Stimulated activated naive CD8-positive, alpha-beta T cell treated with anti-CD3 and anti-CD28 coated beads, Interleukin-15, amount 100 ng/mL, for 72 hours (primary cell): ENCODE data around the gene RBBP8.

Source experiments
- ATAC-seq: fragments of 150-1000 bp; cut with Tn5 transposase; 2 replicates; pipeline ENCODE4 v1.10.0; 2021; ENCODE audit warnings: mild to moderate bottlenecking, moderate library complexity
- DNase-seq, 2 donors: peaks; one replicate each; pipeline ENCODE4 v3.0.0; 2021 to 2022
- H3K27ac Mint-ChIP-seq, 2 donors: one replicate each; pipeline ENCODE4 v1.8.0; 2022; ENCODE audit warnings: mild to moderate bottlenecking in 2 of 2, mixed read lengths in 2 of 2, moderate library complexity in 2 of 2
- H3K27me3 Mint-ChIP-seq: one replicate; pipeline ENCODE4 v1.8.0; 2022; ENCODE audit warnings: mixed read lengths
- H3K4me1 Mint-ChIP-seq: one replicate; pipeline ENCODE4 v1.8.0; 2022; ENCODE audit warnings: mild to moderate bottlenecking, mixed read lengths
- H3K4me3 Mint-ChIP-seq, 2 donors: one replicate each; pipeline ENCODE4 v1.8.0; 2022; ENCODE audit warnings: mild to moderate bottlenecking in 2 of 2, mixed read lengths in 2 of 2, moderate library complexity in 1 of 2
- H3K9me3 Mint-ChIP-seq, 2 donors: one replicate each; pipeline ENCODE4 v1.8.0; 2022; ENCODE audit warnings: mixed read lengths in 2 of 2

The RBBP8 gene

DNA sequence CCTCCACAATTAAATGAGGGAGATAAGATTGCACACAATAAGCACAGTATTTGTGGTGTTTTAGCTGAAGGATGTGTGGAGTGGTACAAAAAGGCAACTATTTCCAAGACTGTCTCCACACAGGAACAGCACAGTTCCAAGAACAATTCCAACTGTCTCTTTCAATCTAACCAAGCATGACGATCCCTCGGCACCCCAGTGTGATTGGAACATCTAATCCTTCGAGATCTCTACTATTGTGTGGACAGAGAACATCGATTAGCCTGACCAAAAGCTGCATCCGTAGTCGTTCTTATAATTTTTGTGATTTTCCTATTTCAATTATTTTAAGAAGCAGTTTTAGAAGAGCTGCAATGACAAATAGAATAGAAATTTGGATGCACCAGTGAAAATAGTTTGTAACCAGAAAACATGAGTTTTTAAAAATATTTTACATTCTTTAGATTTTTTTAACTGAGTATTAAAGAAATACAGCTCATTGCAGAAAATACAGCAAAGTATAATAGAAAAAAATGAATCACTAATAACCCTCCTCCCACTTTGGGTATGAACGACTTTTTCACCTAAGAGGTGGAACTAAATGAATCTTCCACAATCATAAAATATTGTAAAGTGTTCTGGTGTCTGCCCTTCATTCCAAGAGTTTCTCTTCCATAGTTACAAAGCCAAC, 125.8 kb downstream of the RBBP8 start:
- Mint-ChIP-seq H3K27me3 (peaks cover 7% of the 10 kb centered on the region), H3K9me3 (peaks cover 0 to 8% of the 10 kb centered on the region in 2 donors), H3K4me3 (no peak overlapping the region), H3K27ac (no peak overlapping the region), H3K4me1 (no peaks in the 10 kb centered on the region)
- DNase-seq (no peak), ATAC-seq (no peak)

DNA sequence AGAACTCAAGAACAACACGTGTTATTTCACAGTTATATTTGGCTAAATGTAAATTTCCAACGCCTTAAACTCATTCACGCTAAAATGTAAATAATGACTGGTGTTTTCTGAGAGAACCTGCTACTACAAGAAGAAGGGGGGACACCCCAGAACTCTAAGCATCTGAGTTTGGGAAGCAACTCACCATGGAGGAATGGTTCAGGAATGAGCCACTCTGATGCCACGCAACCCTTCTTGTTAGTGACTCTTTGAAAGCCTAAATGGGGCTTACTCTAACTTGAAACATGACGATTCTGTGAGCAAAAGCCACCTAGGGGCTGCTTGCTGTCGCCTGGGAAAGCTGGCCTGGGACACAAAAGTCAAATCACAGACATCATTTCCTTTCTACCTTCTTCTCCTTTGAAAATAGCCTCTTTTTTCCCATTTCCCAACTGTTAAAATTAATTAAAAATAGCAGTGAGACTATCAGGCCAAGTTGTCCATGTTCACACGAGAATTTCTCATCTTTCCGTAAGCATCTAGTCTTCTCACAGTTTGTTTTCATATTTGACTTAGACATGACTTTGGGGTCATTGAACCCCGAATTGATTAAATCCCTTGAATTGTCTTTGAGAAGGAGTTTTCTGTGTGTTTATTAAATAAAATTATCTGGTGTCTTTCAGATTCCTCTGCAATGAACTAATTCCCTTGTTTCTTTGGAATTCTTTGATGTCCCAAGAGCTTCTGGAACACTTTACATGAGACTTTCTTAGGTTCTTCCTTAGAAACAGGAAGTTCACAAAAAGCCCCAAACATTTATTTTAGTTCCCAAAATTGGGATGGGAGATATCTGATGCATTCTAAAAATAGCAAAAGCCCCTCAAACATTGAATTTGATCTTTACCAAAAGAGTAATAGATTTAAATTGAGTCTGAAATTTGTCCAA, 126.7 kb downstream of the RBBP8 start:
- DNase-seq (no peak), ATAC-seq (no peak)
- Mint-ChIP-seq H3K27ac (no peak overlapping the region), H3K27me3 (peaks cover 7% of the 10 kb centered on the region), H3K4me3 (no peak overlapping the region), H3K4me1 (no peaks in the 10 kb centered on the region), H3K9me3 (peaks cover 0 to 8% of the 10 kb centered on the region in 2 donors)

DNA sequence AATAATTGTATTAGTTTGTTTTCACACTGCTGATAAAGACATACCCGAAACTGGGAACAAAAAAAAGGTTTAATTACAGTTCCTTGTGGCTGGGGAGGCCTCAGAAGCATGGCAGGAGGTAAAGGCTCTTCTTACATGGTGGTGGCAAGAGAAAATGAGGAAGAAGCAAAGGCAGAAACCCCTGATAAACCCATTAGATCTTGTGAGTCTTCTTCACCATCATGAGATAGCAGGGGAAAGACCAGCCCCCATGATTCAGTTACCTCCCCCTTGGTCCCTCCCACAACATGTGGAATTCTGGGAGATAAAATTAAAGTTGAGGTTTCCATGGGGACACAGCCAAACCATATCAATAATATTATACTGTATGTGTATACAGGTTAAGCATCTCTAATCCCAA, 128.9 kb downstream of the RBBP8 start:
- no peak overlapping the region for H3K27ac Mint-ChIP-seq
- H3K9me3 Mint-ChIP-seq = peaks cover 0 to 8% of the 10 kb centered on the region in 2 donors
- no peak overlapping the region for H3K4me3 Mint-ChIP-seq
- no peak for DNase-seq
- H3K4me1 Mint-ChIP-seq = no peaks in the 10 kb centered on the region
- no peaks in the 10 kb centered on the region for H3K27me3 Mint-ChIP-seq
- ATAC-seq = no peak

DNA sequence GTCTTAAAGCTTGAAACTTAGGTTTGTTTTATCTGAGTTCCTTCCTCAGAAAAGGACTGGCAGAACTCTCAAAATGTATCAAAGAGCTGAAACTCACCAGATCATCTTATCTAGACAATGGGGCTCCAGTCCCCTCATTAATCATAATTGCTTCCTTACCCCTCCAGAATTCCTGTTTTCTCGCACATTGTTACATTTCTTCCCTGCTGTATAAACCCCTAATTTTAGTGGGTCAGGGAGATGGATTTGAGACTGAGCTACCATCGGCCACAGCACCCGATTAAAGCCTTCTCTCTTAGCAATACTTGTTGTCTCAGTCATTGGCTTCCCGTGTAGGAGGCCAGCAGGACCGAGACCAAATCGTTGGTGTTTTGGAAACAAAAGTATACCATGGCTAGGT, 130.4 kb downstream of the RBBP8 start:
- ATAC-seq (no peak), DNase-seq (no peak)
- Mint-ChIP-seq H3K9me3 (peaks cover 0 to 8% of the 10 kb centered on the region in 2 donors), H3K4me3 (no peak overlapping the region), H3K27ac (no peak overlapping the region), H3K27me3 (no peaks in the 10 kb centered on the region), H3K4me1 (no peaks in the 10 kb centered on the region)

DNA sequence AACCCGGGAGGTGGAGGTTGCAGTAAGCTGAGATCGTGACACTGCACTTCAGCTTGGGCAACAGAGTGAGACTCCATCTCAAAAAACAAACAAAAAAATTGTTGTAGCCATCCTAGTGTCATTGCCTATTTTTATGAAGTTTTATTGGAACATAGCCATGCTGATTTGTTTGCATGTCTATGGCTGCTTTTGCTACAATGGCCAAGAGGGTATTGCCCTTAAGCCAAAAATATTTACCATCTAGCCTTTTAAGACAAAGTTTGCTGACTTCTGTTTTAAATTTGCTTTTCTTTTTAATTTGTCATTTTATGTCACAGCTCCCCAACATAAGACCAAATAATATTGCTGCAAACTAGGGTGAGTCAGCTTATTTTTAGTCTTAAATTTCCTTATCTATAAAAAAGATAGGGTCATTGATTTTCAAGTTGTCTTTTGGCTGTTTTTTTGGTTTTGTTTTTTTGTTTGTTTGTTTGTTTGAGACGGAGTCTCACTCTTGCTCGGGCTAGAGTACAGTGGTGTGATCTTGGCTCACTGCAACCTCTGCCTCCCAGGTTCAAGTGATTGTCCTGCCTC, 132.2 kb downstream of the RBBP8 start:
- no peak for ATAC-seq
- no peak for DNase-seq
- peaks cover 10% of the 10 kb centered on the region for H3K4me1 Mint-ChIP-seq
- H3K27ac Mint-ChIP-seq = no peak overlapping the region
- peaks cover under 1 to 16% of the 10 kb centered on the region in 2 donors for H3K9me3 Mint-ChIP-seq
- H3K27me3 Mint-ChIP-seq = no peaks in the 10 kb centered on the region
- no peak overlapping the region for H3K4me3 Mint-ChIP-seq

DNA sequence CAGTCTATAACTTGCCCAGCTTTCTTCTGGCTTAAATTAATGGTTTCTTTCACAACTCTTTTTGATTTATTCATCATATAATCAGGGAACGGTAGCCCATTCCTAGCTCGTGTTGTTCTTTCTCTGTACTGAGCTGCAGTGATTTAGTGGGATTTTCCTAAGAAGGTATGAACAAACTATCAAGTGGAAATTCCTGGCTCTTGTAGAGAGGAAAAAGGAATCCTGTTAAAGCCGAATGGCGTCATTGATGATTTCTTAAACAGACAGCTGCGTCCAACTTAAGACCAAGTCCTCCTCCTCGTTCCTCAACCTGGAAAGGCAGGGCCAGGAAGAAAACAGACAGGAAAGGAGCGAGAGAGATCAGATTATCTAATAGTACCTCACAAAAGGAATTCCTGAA, 132.9 kb downstream of the RBBP8 start:
- no peak overlapping the region for H3K4me3 Mint-ChIP-seq
- no peaks in the 10 kb centered on the region for H3K27me3 Mint-ChIP-seq
- H3K9me3 Mint-ChIP-seq = peaks cover 6 to 19% of the 10 kb centered on the region in 2 donors
- no peak overlapping the region for H3K27ac Mint-ChIP-seq
- DNase-seq (no peak), ATAC-seq (no peak)
- peaks cover 17% of the 10 kb centered on the region for H3K4me1 Mint-ChIP-seq

DNA sequence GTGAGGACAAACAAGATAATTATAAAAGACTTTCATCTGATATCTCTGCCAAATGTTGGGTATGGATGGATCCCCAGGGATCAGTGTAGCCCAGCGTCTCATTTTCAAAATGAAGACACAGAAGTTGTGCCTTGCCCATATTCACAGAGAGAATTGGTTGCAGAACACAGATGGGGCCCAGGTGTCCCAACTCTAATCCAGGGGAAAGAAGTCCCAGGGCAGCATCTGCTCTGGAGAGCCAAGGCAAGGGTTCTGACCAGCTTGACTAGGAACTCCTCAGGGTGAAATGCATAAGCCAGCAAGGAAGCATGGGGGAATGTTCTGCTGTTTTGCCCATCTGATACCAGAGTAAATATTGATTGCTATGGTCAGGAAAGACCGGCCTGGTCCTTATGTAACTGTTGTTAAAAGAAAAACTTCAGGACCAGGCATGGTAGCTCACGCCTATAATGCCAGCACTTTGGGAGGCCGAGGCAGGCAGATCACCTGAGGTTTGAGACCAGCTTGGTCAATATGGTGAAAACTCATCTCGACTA, 133.4 kb downstream of the RBBP8 start:
- ATAC-seq = no peak
- H3K27me3 Mint-ChIP-seq = no peaks in the 10 kb centered on the region
- no peak overlapping the region for H3K4me3 Mint-ChIP-seq
- DNase-seq = no peak
- H3K27ac Mint-ChIP-seq = no peak overlapping the region
- peaks cover 6 to 19% of the 10 kb centered on the region in 2 donors for H3K9me3 Mint-ChIP-seq
- H3K4me1 Mint-ChIP-seq = peaks cover 22% of the 10 kb centered on the region

DNA sequence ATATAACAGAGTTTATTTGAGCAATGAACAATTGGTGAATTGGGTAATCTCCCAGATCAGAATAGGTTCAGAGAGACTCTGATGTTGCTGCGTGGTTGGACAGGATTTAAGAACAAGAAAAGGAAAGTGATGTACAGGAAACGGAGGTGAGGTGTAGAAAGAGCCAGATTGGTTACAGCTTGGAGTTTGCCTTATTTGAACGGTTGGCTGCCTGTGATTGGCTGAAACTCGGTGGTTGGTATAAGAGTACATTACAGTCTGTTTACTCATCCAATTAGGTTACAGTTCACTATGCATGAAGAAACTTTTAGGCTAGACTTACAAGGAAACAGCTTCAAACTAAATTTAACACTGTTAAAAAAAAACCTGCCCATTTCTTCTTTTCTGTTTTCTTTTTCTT, 134.1 kb downstream of the RBBP8 start:
- Mint-ChIP-seq H3K9me3 (peaks cover 6 to 19% of the 10 kb centered on the region in 2 donors), H3K27me3 (no peaks in the 10 kb centered on the region), H3K27ac (no peak overlapping the region), H3K4me1 (peaks cover 29% of the 10 kb centered on the region), H3K4me3 (no peak overlapping the region)
- no peak for ATAC-seq
- DNase-seq = no peak

DNA sequence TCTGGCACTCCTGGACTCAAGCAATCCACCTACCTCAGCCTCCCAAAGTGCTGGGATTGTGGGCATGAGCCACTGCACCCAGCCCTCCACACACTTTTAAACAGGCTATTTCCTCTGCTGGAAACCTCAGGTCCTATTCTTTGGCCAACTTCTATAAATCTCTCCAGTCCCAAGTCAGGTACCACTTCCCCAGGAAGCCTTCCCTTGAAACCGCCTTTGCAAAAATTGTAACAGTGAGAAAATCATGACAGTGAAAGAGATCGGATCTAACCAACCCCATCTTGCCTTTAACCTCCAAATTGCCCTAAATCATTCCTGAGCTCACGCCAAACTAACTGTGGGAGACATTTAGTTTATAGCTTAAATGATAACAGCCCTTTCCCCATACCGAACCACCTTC, 134.9 kb downstream of the RBBP8 start:
- H3K27ac Mint-ChIP-seq = no peak overlapping the region
- no peak overlapping the region for H3K4me3 Mint-ChIP-seq
- H3K9me3 Mint-ChIP-seq = peaks cover 6 to 18% of the 10 kb centered on the region in 2 donors
- DNase-seq (no peak), ATAC-seq (no peak)
- H3K4me1 Mint-ChIP-seq = peaks cover 31% of the 10 kb centered on the region
- H3K27me3 Mint-ChIP-seq = no peaks in the 10 kb centered on the region

DNA sequence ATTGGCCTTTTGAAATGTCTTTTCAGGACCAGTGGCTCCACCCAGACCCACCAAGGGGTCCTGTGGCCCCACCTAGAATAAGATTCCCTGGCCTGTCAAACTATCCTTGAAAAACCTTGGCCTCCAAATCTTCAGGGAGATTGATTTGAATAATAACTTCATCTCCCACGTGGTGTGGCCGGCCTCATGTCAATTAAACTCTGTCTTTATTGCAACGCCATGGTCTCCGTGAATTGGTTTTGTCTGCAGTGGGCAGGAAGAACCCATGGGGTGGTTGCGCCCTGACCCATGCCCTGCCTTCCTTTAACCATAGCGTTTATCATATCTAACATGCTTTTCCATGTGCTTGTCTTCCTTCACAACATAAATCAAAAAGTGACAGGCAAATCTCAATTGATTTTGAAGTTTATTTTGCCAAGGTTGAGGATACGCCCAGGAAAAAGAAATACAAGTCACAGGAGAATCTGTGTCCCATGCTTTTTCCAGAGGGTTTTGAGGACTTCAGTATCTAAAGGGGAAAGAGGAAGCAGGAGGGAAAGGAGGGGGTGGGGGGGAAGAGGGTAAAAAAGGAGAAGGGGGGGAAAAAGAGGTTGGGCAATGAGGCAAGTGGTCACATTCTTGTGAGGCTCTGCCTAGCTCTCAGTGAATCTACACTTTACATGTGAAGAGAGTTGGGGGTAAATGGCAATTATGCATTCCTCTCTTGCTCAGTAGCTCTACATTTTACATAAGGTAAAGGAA, 135.6 kb downstream of the RBBP8 start:
- no peaks in the 10 kb centered on the region for H3K27me3 Mint-ChIP-seq
- DNase-seq (no peak), ATAC-seq (no peak)
- H3K4me3 Mint-ChIP-seq = no peak overlapping the region
- H3K4me1 Mint-ChIP-seq = peaks cover 31% of the 10 kb centered on the region
- peaks cover 6 to 11% of the 10 kb centered on the region in 2 donors for H3K9me3 Mint-ChIP-seq
- no peak overlapping the region for H3K27ac Mint-ChIP-seq

DNA sequence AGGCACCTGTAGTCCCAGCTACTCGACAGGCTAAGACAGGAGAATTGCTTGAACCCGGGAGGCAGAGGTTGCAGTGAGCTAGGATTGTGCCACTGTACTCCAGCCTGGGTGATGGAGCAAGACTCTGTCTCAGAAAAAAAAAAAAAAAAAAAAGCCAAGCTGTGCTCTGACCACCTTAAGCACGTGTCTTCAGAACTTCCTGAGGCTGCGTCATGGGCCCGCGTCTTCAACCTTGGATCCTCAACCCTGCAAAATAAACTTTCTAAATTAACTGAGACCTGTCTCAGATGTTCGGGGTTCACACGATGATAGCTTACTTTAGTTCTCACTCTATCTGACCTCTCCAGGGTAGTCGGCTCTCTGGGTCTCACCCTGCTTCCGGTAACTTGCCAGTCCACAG, 136.4 kb downstream of the RBBP8 start:
- no peak for ATAC-seq
- Mint-ChIP-seq H3K27me3 (no peaks in the 10 kb centered on the region), H3K9me3 (peaks cover 6 to 11% of the 10 kb centered on the region in 2 donors), H3K27ac (peak overlapping the region in 1 of 2 donors; percentile 6), H3K4me1 (peaks cover 31% of the 10 kb centered on the region), H3K4me3 (no peak overlapping the region)
- no peak for DNase-seq

DNA sequence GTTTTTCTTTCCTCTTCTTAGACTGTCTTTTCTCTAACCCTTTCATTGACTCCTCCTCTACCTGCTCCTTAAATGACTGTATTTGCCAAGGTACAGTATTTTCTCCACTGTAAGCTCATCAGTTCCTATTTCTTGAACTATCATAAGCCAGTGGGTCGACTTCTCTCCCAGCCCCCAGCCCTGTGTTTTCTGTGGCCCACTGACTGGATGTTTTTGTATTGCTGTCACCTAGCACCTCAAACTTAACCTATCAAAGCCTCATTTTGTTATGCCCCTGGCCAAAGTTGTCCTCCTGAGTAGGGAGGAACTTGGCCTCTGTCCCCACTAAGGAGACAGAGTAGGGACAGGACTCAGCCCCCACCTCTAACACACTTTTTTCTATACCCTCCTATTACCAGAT, 136.8 kb downstream of the RBBP8 start:
- DNase-seq = no peak
- ATAC-seq = no peak
- Mint-ChIP-seq H3K27ac (peak overlapping the region in 1 of 2 donors; percentile 6), H3K4me3 (no peak overlapping the region), H3K4me1 (peaks cover 31% of the 10 kb centered on the region), H3K9me3 (peaks cover 6 to 11% of the 10 kb centered on the region in 2 donors), H3K27me3 (no peaks in the 10 kb centered on the region)

DNA sequence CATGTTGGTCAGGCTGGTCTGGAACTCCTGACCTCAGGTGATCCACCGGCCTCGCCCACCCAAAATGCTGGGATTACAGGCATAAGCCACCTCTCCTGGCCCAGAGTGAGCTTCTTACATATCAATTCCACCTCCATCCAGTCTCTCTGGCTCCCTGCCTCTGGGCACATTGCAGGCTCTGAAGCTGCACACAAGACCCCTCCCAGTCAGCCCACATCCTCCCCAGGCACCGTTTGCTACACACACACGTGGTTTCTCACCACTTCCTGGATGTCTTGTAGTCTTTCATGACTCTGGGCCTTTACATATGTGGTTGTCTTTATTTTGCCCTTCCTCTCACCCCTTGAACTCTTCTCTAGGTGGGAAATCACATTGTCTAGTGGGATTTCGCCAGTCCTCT, 138.2 kb downstream of the RBBP8 start:
- no peaks in the 10 kb centered on the region for H3K27me3 Mint-ChIP-seq
- peak overlapping the region; percentile 64 to 93 for H3K27ac Mint-ChIP-seq
- peaks cover 31% of the 10 kb centered on the region for H3K4me1 Mint-ChIP-seq
- peak; percentile 65 to 85 for DNase-seq
- peak overlapping the region; percentile 60 to 70 for H3K4me3 Mint-ChIP-seq
- H3K9me3 Mint-ChIP-seq = peaks cover 6 to 11% of the 10 kb centered on the region in 2 donors
- ATAC-seq = peak; percentile 100

DNA sequence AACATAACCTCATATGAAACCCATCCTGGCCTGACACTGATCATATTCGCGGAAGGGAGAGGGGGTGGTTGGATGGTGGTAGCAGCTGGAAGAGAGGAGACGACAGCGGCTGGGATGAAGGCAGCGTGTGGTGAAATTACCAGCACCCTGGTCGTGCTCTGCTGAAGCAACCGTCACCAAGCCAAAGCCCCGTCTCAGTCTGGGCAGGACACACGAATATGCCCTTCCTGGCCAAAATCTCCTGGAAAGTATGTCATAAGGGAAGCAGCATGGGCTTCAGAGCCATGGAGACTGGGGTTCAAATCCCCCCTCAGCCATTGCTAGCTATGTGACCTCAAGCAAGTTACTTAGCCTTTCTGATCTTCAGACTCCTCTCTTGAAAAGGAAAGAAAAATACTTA, 139.0 kb downstream of the RBBP8 start:
- H3K4me1 Mint-ChIP-seq = peaks cover 32% of the 10 kb centered on the region
- H3K27me3 Mint-ChIP-seq = no peaks in the 10 kb centered on the region
- no peak for DNase-seq
- no peak overlapping the region for H3K27ac Mint-ChIP-seq
- peaks cover 6 to 11% of the 10 kb centered on the region in 2 donors for H3K9me3 Mint-ChIP-seq
- ATAC-seq = no peak
- no peak overlapping the region for H3K4me3 Mint-ChIP-seq

DNA sequence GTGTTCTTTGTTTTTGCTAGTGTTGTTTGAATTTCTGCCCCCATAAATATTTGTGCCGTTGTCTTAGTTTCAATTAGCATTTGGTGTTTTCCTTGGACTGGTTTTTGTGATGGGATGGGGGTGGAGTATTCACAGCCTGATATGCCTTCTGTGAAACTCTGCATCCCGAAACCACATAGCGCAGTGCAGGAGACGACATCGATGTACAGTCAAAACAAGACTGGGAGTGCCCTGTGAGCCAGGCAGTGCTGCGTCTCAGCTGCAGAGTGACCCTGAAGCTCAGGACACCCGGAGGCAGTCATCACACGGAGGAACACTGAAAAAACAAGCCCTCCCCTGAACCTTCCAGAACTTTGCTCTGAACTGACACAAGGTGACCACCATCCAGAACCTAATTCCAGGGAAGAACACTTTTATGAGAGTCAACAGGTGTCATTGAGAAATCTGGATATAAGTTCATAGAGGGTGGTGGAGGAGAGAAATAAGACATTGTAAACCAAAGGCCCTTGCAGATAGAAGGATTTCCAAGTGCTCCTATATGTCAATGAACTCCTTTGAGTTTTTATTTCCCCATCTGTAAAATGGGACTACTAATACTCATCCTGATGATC, 141.0 kb downstream of the RBBP8 start:
- Mint-ChIP-seq H3K9me3 (peaks cover 6 to 11% of the 10 kb centered on the region in 2 donors), H3K27ac (no peak overlapping the region), H3K4me1 (peaks cover 46% of the 10 kb centered on the region), H3K4me3 (no peak overlapping the region), H3K27me3 (peaks cover 7% of the 10 kb centered on the region)
- DNase-seq = no peak
- no peak for ATAC-seq
